HEK293T (cell line): ENCODE measurements around the gene NEK9.

ENCODE experiments used
- ARNT ChIP-seq: fragments of 450-650 bp; IDR thresholded peaks from 2 replicates; pipeline ENCODE4 v1.6.1; 2017; ENCODE audit warnings: mild to moderate bottlenecking
- BHLHE40 ChIP-seq: fragments of 450-650 bp; IDR thresholded peaks from 2 replicates; pipeline ENCODE4 v1.6.1; 2016; ENCODE audit warnings: mild to moderate bottlenecking, moderate library complexity, borderline replicate concordance
- ELF4 ChIP-seq: fragments of 450-650 bp; IDR thresholded peaks from 2 replicates; pipeline ENCODE4 v1.6.1; 2017; ENCODE audit warnings: antibody characterized with exemption
- FOXA1 ChIP-seq: fragments of 450-650 bp; IDR thresholded peaks from 2 replicates; pipeline ENCODE4 v1.6.1; 2016; ENCODE audit warnings: mild to moderate bottlenecking
- FOXM1 ChIP-seq: fragments of 450-650 bp; IDR thresholded peaks from 2 replicates; pipeline ENCODE4 v1.6.1; 2017; ENCODE audit warnings: mild to moderate bottlenecking, borderline replicate concordance
- NFRKB ChIP-seq: fragments of 450-650 bp; IDR thresholded peaks from 2 replicates; pipeline ENCODE4 v1.6.1; 2016; ENCODE audit warnings: mild to moderate bottlenecking, moderate library complexity
- SP1 ChIP-seq: fragments of 450-650 bp; IDR thresholded peaks from 2 replicates; pipeline ENCODE4 v1.6.1; 2017
- SUZ12 ChIP-seq: fragments of 450-650 bp; IDR thresholded peaks from 2 replicates; pipeline ENCODE4 v1.6.1; 2016; ENCODE audit warnings: mild to moderate bottlenecking
- ZNF384 ChIP-seq: fragments of 450-650 bp; IDR thresholded peaks from 2 replicates; pipeline ENCODE4 v1.6.1; 2016
- TF ChIP-seq, protein P1 (sequence below): fragments of 450-650 bp; IDR thresholded peaks from 2 replicates; pipeline ENCODE4 v1.6.1; 2016

DNA sequence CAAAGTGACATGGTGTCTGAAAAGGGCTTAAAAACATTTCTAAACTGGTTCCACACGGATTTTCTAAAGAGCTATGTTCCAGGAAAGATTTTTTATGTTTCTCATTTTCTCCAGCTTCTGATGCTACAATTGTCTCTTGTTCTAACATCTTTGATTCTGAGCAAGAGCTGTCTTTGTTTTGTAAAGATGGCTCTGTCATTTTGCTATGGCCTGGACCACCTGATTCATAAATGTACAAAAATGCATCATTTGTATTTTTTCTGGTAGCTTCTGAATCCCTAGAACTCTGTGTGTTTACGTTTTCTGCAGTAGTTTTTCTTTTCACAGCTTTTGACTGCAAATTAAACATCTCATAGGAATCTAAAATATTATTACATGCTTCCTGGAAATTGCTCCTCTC is 78.7 kb downstream of the NEK9 start:
- TF ChIP-seq FOXA1 (no peak), BHLHE40 (no peak), FOXM1 (no peak), NFRKB (no peak), SUZ12 (no peak), SP1 (no peak), ELF4 (no peak), ZNF384 (no peak), ARNT (no peak)
- TF ChIP-seq, protein P1, sequence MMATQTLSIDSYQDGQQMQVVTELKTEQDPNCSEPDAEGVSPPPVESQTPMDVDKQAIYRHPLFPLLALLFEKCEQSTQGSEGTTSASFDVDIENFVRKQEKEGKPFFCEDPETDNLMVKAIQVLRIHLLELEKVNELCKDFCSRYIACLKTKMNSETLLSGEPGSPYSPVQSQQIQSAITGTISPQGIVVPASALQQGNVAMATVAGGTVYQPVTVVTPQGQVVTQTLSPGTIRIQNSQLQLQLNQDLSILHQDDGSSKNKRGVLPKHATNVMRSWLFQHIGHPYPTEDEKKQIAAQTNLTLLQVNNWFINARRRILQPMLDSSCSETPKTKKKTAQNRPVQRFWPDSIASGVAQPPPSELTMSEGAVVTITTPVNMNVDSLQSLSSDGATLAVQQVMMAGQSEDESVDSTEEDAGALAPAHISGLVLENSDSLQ, result no peak
